ENCODE measurements around the gene LRRC63. TPM values are rescaled to one million over a fixed set of nuclear protein-coding genes. Genes with fewer than 3 reads are reported as not detected.

Gene LRRC63
- total and polyA plus RNA-seq, 2 of the 4 experiments (the other 2 are of a cell fraction), result not detected

DNA sequence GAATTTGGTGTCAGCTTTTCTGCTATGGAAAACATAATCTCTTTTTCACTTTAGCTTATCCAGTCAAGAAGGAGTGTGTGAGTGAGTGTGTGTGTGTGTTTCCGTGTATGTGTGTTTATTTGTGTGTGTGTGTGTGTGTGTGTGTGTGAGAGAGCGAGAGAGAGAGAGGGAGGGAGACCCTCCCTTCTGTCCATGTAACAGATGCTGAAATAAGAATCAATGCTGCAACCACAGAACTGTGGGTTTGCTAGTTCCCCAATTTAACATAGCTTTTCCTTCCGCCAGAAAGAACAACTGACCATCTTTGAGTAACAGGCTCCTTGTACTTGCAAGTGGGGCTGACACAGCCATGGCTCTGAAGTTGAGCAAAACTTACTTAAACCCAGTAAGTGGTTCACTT is 35.0 kb upstream of the LRRC63 start:
- no CpG with 5 or more reads among the region's 3 CpGs for WGBS, 2 experiments (ENCODE audit: extremely low coverage in 2 of 2, insufficient read length in 1 of 2)
- no peaks in the 10 kb centered on the region for H3K4me1 ChIP-seq (ENCODE audit: control insufficient read depth, insufficient read depth, low read length)
- H3K4ac ChIP-seq (ENCODE audit: low read depth, low read length), result no peak overlapping the region
- BruUV-seq (replicated peaks), result no TSS peak
- ChIA-PET CTCF (no interaction called here), POLR2A (ENCODE audit: unreplicated experiment) (no interaction called here)
- no peak overlapping the region for H2BK15ac ChIP-seq (ENCODE audit: low read depth, low read length)
- H3K27ac ChIP-seq (ENCODE audit: insufficient read depth, low read length), result no peak overlapping the region
- no peak overlapping the region for H3K56ac ChIP-seq (ENCODE audit: extremely low read depth, insufficient read depth, low read length)
- DNase-seq, result no peak
- H3K14ac ChIP-seq (replicated peaks; ENCODE audit: low read depth, low read length), result no peak overlapping the region
- TF ChIP-seq FOS (IDR thresholded peaks at IDR 0.05; ENCODE audit: low read depth, low read length) (no peak), MAFK (IDR thresholded peaks at IDR 0.05; ENCODE audit: low read depth, low read length) (no peak), CHD1 (IDR thresholded peaks at IDR 0.05; ENCODE audit: low read depth, low read length) (no peak), RCOR1 (IDR thresholded peaks at IDR 0.05; ENCODE audit: insufficient replicate concordance, low read length) (no peak)
- H2AK9ac ChIP-seq (replicated peaks; ENCODE audit: low read depth, low read length, poor library complexity), result no peak overlapping the region
- no peaks in the 10 kb centered on the region for H4K20me1 ChIP-seq (ENCODE audit: insufficient read depth, low read length)
- no peak overlapping the region for H2AK5ac ChIP-seq (ENCODE audit: low read depth, low read length)
- no peak overlapping the region for H2BK20ac ChIP-seq (ENCODE audit: low read depth, low read length)
- in situ Hi-C loops (cut with MboI; ENCODE audit: low sequenced_read_pairs) (no loop called here), dilution Hi-C loops (cut with HindIII; ENCODE audit: low sequenced_read_pairs, unreplicated experiment) (no loop called here), intact Hi-C loops (cut with micrococcal nuclease) (no loop called here)
- no peak overlapping the region for H3K9ac ChIP-seq (ENCODE audit: low read depth, low read length)
- no peak for ATAC-seq (ENCODE audit: low read depth)
- H4K8ac ChIP-seq (ENCODE audit: low read depth in 2 of 2, low read length in 2 of 2), result no peak overlapping the region
- no peak overlapping the region for H3K23ac ChIP-seq (ENCODE audit: low read depth, low read length)
- no peak overlapping the region for H2AFZ ChIP-seq (replicated peaks; ENCODE audit: low read length, poor library complexity)
- no peak overlapping the region for H3K4me2 ChIP-seq (ENCODE audit: low read depth, low read length)
- no peaks in the 10 kb centered on the region for H3K79me1 ChIP-seq (ENCODE audit: low read depth in 1 of 2, low read length in 2 of 2)
- no peaks in the 10 kb centered on the region for H3K36me3 ChIP-seq (ENCODE audit: control insufficient read depth, insufficient read depth, low read length)
- no peak overlapping the region for H4K5ac ChIP-seq (ENCODE audit: low read depth, low read length)
- no peak overlapping the region for H3K4me3 ChIP-seq (ENCODE audit: insufficient read depth, low read depth, low read length)
- H2BK120ac ChIP-seq (ENCODE audit: low read depth, low read length), result no peak overlapping the region
- H3K18ac ChIP-seq (ENCODE audit: low read depth, low read length), result no peak overlapping the region
- no peak overlapping the region for H2BK5ac ChIP-seq (ENCODE audit: low read depth, low read length, poor library complexity, severe bottlenecking)
- H4K91ac ChIP-seq (ENCODE audit: insufficient read depth, low read depth, low read length), result no peak overlapping the region
- peaks cover 4% of the 10 kb centered on the region; the same call in 1 of the 2 replicates for H3K27me3 ChIP-seq (ENCODE audit: control insufficient read depth, insufficient read depth, low read length)
- no peaks in the 10 kb centered on the region for H3K9me1 ChIP-seq (ENCODE audit: insufficient read depth, low read length)
- no peaks in the 10 kb centered on the region for H3K9me3 ChIP-seq (ENCODE audit: control insufficient read depth, insufficient read depth, low read length)
